Dedifferentiated amniotic fluid mesenchymal stem cell (primary cell): ENCODE data around the gene RAI14.

Experiments used
- DNase-seq: peaks from one replicate; pipeline ENCODE4 v3.0.0-alpha.2; 2016; ENCODE audit errors: extremely low spot score

Gene RAI14

DNA sequence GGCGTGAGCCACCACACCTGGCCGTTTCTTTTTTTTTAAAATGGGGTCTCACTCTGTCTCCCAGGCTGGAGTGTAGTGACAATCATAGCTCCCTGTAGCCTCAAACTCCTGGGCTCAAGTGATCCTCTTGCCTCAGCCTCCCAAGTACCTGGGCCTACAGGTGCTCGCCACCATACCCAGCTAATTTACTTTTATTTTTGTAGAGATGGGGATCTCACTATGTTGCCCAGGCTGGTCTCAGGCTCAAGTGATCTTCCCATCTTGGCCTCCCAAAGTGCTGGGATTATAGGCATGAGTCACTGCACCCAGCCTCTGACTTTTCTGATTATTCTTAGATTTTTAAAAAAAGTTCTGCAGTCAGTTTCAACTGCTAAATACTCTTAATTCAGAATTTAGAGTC, 21.3 kb downstream of the RAI14 start:
- DNase-seq = no peak

DNA sequence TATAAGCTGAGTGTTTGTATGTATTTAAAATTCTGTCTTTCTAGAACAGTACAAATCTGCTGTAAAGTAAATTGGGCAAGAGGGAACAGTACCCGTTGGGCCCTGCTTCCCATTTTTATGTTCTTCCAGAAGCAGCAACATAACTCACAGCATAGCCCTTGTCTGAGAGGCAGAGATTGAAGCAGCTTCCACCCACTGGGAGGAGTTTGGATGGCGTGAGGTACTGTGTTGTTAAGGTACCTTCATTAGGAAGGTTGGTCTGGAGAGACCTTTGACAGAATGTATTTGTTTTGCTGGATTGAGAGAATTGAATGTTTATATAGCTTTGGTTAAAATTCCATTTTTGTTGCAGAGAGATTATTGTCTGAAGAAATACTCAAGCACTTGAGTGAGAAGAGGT, 24.8 kb downstream of the RAI14 start:
- no peak for DNase-seq

DNA sequence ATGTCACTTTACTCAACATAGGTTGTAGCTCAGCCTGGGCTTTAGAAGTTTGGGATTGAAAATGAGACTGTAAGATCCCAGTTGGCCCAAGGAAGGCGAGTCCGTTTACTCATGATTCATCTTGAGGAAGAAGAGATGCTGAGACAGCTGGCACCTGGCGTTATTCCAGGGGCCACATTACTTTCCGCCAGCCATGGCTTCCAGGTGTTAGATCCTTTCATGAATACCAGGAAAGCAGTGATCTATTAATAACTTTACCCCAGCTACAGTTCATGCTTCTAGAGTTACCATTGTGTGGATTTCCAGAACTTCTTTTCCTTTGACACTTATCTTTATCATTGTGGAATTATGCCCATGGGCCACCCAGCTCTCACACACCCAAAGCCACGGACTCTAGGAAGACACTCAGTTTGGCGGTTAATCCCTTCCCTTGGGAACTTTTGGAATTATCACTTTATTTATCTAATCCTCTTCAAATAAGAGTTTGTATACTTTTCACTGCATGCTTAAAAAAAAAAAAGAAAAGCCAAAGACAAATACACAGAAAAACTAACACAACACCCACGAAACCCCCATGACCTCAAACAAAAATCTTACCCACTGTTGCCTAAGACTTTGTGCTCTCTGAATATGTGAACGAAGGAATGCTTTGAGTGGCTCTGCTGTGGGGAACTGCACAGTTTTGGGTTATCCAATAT, 26.9 kb downstream of the RAI14 start:
- no peak for DNase-seq

DNA sequence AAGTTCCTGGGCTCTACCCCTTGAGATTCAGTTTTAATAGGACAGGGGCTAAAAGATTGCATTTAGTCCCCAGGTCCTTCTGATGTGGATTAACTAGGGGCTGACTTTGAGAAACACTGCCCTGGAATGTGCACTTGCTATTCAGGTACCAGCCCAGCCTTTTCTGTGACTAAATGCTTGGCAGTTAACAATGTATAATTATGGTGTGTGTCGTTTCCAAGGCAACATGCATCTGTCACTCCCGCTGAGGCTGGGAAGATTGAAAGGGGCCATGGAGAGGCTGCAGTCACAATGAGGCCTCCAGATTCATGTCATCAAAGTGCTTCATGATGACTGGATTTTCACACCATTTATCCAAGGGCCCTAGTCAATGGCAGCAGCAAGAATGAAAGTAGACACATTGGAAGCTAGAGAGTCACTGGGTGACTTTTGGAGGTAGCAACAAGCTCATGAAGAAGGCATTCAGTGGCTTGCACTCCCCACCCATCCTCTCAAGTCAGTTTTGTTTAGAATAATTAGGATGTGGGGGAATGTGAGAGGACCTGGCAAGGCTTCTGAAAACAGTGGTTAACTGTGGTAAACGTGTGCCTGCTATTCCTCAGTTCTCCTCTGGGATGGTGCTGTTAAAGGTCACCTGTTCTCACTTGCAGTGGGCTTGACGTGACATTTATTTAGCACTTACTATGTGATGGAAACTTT, 28.3 kb downstream of the RAI14 start:
- DNase-seq = no peak

DNA sequence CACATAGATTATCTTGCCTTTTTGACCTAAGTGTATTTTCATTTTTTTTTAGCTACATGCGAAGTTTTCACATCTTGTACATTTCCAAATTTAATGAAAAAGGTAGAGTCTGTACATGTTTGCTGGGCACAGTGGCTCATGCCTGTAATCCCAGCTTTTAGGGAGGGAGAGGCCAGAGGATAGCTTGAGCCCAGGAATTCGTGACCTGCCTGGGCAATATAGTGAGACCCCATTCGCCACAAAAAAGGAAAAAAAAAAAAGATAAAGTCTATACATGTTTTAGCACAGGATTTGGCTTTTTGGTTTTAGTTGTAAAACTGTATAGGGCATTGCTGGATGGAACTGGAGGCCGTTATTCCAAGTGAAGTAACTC, 28.8 kb downstream of the RAI14 start:
- no peak for DNase-seq

DNA sequence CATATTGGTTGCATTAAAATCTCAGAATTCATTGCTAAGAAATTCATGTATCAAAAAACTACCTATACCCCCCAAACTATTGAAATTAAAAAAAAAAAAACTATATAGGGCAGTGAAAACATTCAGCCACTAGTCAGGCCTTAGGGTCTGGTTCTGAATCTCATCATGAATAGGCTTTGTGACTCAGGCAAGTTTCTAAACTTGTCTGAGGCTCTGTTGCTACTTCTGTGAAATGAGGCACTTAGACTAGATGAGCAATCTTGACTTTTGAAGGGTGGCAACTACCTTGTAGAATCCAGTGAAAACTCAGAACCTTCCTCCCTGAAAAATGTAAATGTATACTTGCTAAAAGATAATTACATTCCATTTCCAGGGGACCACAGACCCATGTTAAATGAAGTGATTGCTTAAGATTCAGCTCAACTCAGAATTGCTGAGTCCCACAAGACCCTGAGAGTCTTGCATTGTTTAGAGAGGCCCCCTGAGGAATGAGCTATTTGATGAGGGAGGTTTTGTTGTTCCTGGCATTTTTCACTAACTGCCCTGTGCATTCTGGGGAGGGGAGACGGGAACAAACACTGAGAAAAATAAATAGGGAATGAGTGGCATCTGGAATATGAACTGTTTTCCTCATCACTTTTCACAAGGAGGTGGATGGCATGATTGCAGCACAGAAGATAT, 29.5 kb downstream of the RAI14 start:
- DNase-seq = peak; percentile 38

DNA sequence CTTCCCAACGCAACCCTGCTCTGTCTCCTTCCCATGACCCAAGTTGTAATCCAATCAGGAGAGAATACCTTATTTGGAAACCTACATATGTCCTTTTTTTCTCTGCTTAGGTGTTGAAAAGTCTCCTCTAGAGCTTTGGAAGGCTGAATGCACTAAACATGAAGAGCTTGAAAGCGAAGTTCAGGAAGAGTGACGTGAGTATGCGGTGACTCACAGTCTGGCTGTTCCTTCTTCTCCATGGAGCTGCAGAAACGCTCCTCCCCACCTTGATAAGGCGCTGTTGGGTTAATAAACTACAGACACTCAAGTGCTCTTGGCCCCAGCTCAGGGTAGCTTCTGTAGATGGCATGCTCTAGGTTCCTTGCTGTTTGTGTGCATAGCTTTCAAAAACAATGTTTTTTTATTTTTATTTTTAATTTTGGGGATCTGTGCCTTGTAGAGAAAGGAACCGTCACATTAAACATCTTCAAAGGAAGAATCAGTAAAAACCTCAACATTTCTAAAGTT, 30.7 kb downstream of the RAI14 start:
- DNase-seq = peak; percentile 73

DNA sequence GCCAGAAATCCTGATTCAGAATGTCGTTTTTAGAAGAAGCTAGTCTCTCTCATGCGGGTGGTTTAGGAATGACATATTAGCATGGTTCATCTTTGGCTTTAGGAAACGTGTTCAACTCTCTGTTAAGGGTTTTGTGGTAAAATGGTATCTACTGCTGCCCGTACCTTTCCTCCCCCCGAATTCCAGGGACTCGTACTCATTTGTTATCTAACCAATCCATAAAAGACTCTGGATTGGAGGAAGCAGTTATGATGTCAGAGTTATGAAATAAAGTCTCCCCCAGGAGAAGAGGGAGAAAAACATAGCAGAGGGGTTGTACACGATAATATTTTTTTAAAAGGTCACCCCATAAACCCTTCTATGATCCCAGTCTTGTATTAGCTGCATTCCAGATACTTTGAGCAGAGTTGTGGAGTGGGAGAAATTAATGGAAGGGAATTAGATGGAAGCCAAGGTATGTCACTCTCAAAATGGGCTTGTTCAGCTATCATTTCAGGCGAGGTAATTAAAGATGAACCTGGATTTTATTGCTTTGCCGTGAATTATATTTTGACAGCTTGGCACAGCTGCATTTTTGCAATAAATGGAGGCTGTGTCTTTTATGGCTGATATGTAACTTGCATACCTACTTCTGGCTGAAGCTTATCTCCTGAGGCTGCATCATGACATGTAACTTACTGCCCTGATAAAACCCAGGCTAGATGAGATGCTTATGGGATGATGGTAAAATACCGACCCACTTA, 31.3 kb downstream of the RAI14 start:
- no peak for DNase-seq

DNA sequence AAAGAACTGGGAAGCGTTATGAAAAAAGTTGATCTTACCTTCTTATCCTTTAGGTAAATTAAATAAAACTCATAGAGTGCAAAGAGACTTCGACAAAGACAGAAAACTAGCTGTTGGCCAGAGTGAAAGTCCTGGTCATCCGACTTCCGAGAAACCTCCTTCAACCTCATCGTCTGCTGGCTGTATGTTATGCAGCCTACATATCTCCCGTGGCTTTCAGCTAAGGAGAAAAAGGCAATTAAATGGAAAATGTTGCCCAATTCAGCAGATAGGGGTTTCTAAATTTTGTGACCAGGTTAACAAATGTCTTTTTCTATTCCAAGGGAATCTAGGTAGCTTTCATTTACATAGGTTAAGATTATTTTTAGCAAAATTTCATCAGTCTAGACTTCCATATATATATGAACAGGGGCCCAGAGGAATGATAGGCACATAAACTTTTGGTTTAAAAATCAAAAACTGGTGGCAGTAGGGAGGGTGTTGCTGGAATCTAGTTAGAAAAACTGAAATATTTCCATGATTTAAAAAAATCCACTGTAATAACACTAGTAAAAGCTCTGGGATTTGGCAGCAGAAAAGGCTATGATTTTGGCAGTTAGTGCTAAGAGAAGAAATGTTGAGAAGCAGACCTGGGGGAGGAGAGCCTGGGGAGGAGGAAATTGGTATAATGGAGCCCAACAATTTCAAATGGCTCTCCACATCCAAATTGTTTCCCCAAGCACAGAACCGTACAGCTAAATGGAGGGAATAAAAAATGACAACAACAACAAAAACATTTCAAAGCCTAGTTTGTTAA, 32.1 kb downstream of the RAI14 start:
- no peak for DNase-seq

DNA sequence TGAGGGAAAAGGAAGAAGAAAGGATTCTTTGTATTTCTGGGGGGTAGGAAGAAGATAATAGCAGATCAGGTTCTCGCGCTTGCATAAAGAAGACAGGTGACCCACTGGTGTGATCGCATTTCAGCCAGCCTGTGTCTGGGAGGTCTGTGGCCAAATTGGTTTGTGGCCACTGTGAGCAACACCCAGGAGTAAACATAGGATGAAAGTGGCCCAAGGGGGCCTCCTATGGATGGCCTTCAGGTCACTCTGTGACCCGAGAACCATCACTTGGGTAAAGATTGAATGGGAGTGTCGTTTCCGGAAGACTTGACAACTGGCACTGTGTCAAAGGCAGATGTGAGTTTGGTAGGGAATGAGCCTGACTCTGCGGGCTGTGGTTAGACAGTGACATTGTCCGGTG, 34.2 kb downstream of the RAI14 start:
- no peak for DNase-seq

DNA sequence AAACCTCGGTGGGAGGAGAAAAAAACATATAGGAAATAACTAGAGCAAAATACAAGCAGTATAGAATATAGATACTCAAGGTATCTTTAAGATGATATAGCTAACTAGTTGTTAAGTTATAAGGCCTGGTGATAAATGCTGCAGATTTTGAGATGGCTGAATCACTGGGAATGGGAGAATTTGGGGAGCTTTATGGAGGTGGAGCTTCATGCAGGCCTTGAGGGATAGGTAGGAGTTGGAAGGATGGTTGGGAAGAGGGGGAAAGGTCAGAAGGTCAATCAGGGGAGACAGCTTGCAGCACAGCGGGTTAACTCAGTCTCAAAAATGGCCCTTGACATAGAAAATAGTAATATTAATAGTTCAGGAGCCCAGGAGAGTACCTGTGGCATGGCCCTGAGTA, 34.8 kb downstream of the RAI14 start:
- no peak for DNase-seq

DNA sequence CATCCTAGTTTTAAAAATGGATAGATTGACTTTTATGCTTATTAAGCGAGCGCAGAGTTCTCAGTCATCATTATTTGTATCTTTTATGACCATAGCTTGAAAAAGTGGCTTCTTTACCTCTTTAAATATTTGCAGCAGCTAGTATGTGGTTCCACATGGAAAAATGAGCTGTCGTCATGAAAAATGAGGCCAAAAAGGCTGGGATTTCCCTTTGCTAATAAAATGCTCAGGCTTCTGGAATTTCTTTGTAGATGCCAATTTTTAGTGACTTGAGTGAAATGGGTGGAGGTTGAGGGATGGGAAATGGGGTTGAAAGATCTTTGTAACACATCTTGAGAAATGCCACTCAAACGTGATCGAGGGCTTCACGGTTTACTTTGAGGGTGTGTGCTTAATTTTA, 35.2 kb downstream of the RAI14 start:
- DNase-seq = peak; percentile 26

DNA sequence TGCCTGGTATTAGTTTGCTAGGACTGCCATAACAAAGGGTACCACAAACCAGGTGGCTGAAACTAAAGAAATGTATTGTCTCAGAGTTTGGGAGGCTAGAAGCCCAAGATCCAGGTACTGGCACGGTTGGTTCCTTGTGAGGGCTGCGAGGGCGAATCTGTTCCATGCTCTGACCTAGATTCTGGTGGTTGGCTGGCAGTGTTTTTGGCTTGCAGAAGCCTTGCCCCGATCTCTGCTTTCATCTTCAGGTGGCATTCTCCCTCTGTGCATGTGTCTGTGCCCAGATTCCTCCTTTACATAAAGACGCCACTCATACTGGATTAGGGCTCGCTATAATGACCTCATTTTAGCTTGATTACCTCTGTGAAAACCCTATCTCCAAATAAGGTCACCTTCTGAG, 36.7 kb downstream of the RAI14 start:
- DNase-seq = no peak

DNA sequence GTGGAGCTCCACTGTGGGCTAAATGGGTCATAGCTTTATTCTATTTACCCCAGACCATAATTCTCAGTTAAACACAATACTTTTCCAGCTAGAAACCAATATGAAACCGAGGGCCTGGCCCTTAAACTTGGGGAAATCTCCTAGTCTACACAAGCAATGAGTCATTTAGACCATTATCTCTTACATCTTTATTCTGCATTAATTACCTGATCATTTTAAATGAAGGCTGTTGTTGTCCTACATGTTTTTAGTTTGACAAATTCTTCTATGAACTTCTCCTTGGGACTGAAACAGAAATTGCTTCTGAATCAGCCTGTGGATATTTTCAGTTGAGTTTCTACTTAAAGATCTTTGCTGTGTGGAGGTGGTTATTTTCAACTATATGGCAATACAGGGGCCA, 37.9 kb downstream of the RAI14 start:
- no peak for DNase-seq

DNA sequence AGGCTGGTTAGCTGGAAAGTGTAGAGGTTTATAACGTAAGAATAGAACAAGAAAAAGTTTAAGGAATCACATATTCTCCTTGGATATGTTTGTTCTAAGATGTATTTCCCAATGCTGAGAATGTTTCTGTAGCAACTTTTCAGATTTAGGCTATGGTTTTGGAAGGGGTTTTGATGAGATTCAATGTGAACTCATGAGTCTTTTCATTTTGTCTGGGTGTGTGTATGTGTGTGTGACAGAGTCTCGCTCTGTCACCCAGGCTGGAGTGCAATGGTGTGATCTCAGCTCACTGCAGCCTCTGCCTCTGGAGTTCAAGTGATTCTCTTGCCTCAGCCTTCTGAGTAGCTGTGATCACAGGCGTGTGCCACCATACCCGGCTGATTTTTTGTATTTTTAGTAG, 38.6 kb downstream of the RAI14 start:
- no peak for DNase-seq

DNA sequence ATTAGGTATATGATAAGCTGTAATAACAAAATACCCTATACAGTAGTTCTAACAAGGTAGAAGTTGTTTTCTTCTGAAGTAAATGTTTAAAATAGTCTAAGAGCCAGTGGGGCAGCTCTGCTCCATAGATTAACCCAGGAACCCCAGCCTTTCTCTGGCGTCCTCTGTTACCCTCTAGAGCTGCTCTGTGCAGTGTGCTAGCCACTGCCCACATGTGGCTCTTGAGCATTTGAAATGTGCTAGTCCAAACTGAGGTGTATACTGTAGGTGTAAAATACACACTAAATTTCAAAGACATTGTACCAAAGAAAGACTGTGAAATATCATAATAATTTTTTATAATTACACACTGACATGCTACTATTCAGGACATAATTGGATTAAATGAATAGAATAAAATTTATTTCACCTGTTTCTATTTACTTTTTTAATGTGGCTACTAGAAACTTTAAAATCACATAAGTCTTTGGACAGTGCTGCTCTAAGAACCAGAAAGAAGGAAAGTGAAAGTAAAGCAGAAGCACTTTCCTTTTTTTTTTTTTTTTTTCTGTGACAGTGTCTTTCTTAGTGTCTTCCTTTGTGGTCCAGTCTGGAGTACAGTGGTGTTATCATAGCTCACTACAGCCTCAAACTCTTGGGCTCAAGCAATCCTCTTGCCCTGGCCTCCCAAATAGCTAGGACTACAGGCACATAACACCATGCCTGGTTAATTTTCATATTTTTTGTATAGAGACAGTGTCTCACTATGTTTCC, 39.3 kb downstream of the RAI14 start:
- peak; percentile 27 for DNase-seq

DNA sequence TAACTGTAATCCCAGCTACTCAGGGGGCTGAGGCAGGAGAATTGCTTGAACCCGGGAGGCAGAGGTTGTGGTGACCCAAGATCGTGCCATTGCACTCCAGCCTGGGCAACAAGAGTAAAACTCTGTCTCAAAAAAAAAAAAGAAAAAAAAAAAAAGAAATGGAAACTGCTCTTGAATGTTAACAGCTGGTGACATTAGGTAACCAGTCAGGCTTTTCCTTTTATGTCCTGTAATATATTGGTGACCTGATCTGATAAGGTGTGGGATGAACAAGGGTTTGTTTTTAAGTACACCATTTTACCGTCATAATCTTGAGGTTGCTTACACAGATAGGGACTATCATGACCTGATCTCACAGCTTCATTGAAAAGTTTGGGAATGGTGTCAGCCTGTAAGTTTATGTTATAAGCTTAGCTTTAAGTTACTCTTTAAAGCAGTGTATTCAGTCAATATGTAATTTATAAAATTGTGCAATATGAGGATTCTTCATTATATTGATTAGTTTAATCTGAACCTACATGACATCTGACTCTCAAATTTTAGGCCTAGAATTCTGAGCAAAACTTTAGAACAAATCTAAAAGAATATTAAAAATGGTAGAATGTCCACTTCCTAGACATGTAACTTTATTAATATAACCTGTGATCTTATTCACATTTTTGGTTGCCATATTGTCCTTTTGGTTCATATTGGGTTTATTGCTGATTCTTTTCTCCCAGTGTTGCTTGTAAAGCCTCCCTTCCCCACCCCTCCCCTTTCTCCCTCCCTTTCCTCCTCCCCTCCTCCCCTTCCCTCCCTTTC, 41.4 kb downstream of the RAI14 start:
- DNase-seq = no peak

DNA sequence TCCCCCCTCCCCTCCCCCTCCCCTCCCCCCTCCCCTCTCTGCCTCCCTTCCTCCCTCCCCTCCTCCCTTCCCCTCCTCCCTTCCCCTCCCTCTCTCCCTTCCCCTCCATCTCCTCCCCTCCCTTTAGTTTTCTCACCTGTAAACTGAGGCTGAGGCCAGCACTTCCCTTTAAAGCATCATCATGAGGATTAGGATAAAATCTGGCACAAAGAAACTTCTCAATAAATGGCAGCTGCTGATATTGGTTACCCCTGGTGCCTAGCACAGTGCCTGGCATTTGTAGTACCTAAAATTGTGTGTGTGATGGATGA, 41.9 kb downstream of the RAI14 start:
- no peak for DNase-seq

DNA sequence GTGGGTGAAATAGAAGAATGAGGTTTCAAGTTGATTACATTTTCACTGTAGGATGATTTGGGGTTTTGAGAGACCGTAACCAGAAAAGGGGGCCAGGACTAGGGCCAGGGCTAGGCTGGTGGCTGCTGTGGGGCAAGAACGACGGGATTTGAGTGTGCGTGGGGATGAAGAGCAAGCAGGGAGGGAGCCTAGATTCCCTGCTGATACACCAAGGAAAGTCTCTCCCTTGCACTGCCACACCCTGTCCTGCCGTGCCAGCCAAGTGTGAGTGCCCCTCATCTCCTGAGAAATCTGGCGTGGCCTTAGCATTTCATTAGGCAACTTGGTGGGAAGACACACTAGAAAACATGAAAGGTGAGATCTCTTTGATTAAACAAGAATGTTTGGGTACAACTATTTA, 42.6 kb downstream of the RAI14 start:
- no peak for DNase-seq
